AG09309 (cell line): ENCODE measurements around the gene TFB2M.

Experiments
- DNase-seq: peaks from one replicate; pipeline ENCODE4 v3.0.0-alpha.2; 2010; ENCODE audit warnings: low read depth
- H3K4me3 ChIP-seq: 2 replicates; pipeline ENCODE4 v1.5.1; 2011; ENCODE audit warnings: mild to moderate bottlenecking, low read depth, low read length, moderate library complexity; ENCODE audit not compliant: control insufficient read depth
- CTCF ChIP-seq: IDR thresholded peaks from 2 replicates; pipeline ENCODE4 v1.5.1; 2011; ENCODE audit warnings: mild to moderate bottlenecking, low read depth, low read length, inconsistent platforms; ENCODE audit not compliant: insufficient read depth, control insufficient read depth; ENCODE audit errors: missing control alignments

Gene TFB2M

GRCh38 chr1:246508897-246509688 is 57.0 kb downstream of the TFB2M start:
- TF ChIP-seq CTCF: no peak
- DNase-seq: no peak
- H3K4me3 ChIP-seq: no peak overlapping the region

- no peak for DNase-seq
- no peak for TF ChIP-seq CTCF
- H3K4me3 ChIP-seq: peak within 1 kb of the TSS; percentile 67
These were observed 59.2 kb downstream of the TFB2M start, which contains the start of gene SMYD3 for GRCh38 chr1:246506674-246507481. Gene SMYD3, minus strand, starts transcription at chr1:246507279.

GRCh38 chr1:246506367-246506673 is 59.7 kb downstream of the TFB2M start:
- no peak for TF ChIP-seq CTCF
- DNase-seq: no peak

GRCh38 chr1:246503341-246503740 is 62.7 kb downstream of the TFB2M start:
- no peak overlapping the region for H3K4me3 ChIP-seq
- TF ChIP-seq CTCF: no peak
- DNase-seq: peak; percentile 25

More at GRCh38 chr1:246506367-246506673, 59.7 kb downstream of the TFB2M start:
- peak overlapping the region; percentile 67 for H3K4me3 ChIP-seq

GRCh38 chr1:246497331-246497915 is 68.6 kb downstream of the TFB2M start:
- no peak overlapping the region for H3K4me3 ChIP-seq
- DNase-seq: peak; percentile 52
- peak; percentile 63 for TF ChIP-seq CTCF

- peak; percentile 93 for TF ChIP-seq CTCF
- no peak overlapping the region for H3K4me3 ChIP-seq
- peak; percentile 44 for DNase-seq
These were observed 73.3 kb downstream of the TFB2M start for GRCh38 chr1:246492611-246493245.
